Left lung (tissue), 10 donors: ENCODE results near the gene VPS37B. TPM values are rescaled to one million over a fixed set of nuclear protein-coding genes. Genes with fewer than 3 reads are reported as not detected.

ENCODE experiments used
- ATAC-seq: fragments of 200-7000 bp; cut with Tn5 transposase; one replicate; pipeline ENCODE4 v1.9.1; 2020; ENCODE audit warnings: moderate library complexity
- DNase-seq, 4 donors: peaks; one replicate each; pipeline ENCODE4 v3.0.0-alpha.2; 2013 to 2020
- H3K27ac ChIP-seq, 2 donors: fragments of 200-600 bp; sonication (generic) in 1 of 2; one replicate each; pipeline versions ENCODE4 v1.5.0 to v1.8.0; 2020 to 2021
- H3K27me3 ChIP-seq, 2 donors: fragments of 200-600 bp; sonication (generic) in 1 of 2; one replicate each; pipeline versions ENCODE4 v1.5.0 to v1.8.0; 2020 to 2021
- H3K36me3 ChIP-seq, 2 donors: fragments of 200-600 bp; sonication (generic) in 1 of 2; one replicate each; pipeline versions ENCODE4 v1.5.0 to v1.8.0; 2020 to 2021
- H3K4me1 ChIP-seq, 2 donors: fragments of 200-600 bp; one replicate each; pipeline ENCODE4 v1.8.0; 2021
- H3K4me3 ChIP-seq, 2 donors: fragments of 200-600 bp; sonication (generic) in 1 of 2; one replicate each; pipeline versions ENCODE4 v1.5.0 to v1.8.0; 2020 to 2021; ENCODE audit warnings: mild to moderate bottlenecking in 1 of 2
- H3K9me3 ChIP-seq, 2 donors: fragments of 200-600 bp; sonication (generic) in 1 of 2; one replicate each; pipeline versions ENCODE4 v1.5.0 to v1.8.0; 2020 to 2021
- CTCF ChIP-seq, 2 donors: fragments of 200-600 bp; sonication (generic) in 1 of 2; IDR thresholded peaks; one replicate each; pipeline versions ENCODE4 v1.5.0 to v1.8.0; 2021; ENCODE audit warnings: antibody characterized with exemption in 2 of 2
- intact Hi-C, 2 donors: fragments of 100-400 bp; cut with DNase I; formaldehyde crosslinking; loops; one replicate each; pipeline versions ENCODE4 v1.11.2 to v1.14.2; 2022
- polyA plus RNA-seq, 6 donors: library from polyadenylated mRNA; unstranded; fragments of 120-200 nt; gene quantifications; one replicate each; pipeline ENCODE4 v1.2.1, GENCODE V29; 2013; ENCODE audit not compliant: insufficient read length in 6 of 6
- total RNA-seq, 2 donors: library from RNA; stranded (reverse); fragmentation: NEBNext Ultra II Directional; extraction: Animal tissue kit (Norgen Biotek cat#: 25700); gene quantifications; one replicate each; pipeline ENCODE4 v1.2.1, GENCODE V29; 2021
- donor health status: DM: no; HTN: yes; CAD: no.
- donor health status: DM: no; HTN: no; CAD: no.

VPS37B gene
- total and polyA plus RNA-seq, 8 donors = 23.2 to 35.8 (median 29.7) TPM

- Histone ChIP-seq H3K9me3 (no peaks in the 10 kb centered on the region), H3K27me3 (no peaks in the 10 kb centered on the region), H3K27ac (peak overlapping the region; percentile 86 to 95), H3K4me1 (peaks cover 59 to 82% of the 10 kb centered on the region in 2 donors), H3K36me3 (no peaks in the 10 kb centered on the region), H3K4me3 (no peak overlapping the region)
- DNase-seq = no peak
- no peak for TF ChIP-seq CTCF (IDR thresholded peaks at IDR 0.05)
- intact Hi-C loops = no loop called here
- no peak for ATAC-seq
Measured at GRCh38 chr12:122891661-122892525, 4.0 kb downstream of the VPS37B start.

DNA sequence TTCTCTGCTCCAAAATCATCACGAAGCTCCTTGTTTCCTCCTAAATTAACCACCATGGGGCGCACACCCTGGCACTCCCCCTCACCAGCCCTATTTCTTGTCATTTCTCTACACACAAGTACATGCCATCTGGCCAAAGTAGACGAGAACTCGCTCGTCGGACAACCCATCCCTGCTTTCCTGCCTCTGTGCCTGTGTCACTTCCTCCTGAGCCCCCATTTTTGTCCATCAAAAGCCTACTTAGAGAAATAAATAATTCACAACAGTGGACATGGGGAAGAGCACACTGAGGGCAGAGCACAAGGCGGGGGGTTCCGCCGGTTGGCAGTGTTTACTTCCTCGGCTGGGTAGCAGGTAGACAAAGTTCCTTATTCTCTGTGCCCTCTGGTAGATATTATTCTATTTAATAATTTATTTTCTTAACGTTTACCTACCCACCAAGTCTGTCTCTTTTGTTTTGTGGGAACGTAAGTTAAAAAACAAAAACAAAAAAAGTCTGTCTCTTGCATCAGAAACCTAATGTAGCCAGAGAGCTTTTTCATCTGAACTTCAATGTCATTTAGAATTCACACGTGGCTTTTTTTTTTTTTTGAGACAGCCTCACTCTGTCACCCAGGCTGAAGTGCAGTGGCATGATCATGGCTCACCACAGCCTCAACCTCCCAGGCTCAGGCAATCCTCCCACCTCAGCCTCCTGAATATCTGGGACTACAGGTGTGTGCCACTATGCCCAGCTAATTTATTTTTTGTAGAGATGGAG lies 6.0 kb downstream of the VPS37B start:
- Histone ChIP-seq H3K4me1 (peaks cover 59 to 96% of the 10 kb centered on the region in 2 donors), H3K27me3 (no peaks in the 10 kb centered on the region), H3K27ac (peak overlapping the region; percentile 90 to 95), H3K36me3 (no peaks in the 10 kb centered on the region), H3K9me3 (no peaks in the 10 kb centered on the region), H3K4me3 (no peak overlapping the region)
- intact Hi-C loops = no loop called here
- DNase-seq (no peak), ATAC-seq (no peak)
- TF ChIP-seq CTCF (IDR thresholded peaks at IDR 0.05) = no peak

DNA sequence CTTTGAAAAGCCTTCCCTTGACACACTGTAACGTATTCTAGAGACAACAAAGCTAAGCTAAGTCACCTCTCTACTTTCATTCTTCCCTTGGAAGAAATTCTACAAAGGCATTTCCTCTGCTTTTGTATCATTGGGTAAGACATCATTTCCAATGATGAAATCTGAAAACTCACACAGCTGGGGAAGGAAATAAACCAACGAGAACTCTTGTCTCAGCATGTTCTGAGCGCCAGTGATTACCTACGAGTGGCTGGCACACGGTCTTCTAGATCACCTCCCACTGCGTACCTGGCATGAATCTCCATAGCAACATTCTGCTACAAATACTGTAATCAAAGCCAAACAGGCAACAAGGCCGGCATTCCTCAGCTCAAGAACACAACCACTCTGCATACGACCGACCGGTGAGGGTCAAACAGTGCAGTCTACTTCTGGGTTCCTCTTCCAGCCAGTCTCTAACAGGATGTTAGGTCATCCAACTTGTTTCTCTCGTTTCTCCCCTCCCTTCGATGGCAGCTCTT lies 7.6 kb downstream of the VPS37B start:
- H3K4me1 ChIP-seq = peaks cover 56 to 95% of the 10 kb centered on the region in 2 donors
- ATAC-seq = peak; percentile 83
- H3K27ac ChIP-seq = peak overlapping the region; percentile 90 to 95
- DNase-seq = peak in 2 of 4 donors; percentile 83 to 88
- no peaks in the 10 kb centered on the region for H3K27me3 ChIP-seq
- no peaks in the 10 kb centered on the region for H3K36me3 ChIP-seq
- intact Hi-C loops = no loop called here
- H3K9me3 ChIP-seq = no peaks in the 10 kb centered on the region
- H3K4me3 ChIP-seq = peak overlapping the region in 1 of 2 donors; percentile 22
- TF ChIP-seq CTCF (IDR thresholded peaks at IDR 0.05) = no peak

GRCh38 chr12:122887819-122888212 lies 8.1 kb downstream of the VPS37B start:
- Histone ChIP-seq H3K4me3 (peak overlapping the region in 1 of 2 donors; percentile 22), H3K27ac (peak overlapping the region; percentile 90 to 95), H3K4me1 (peaks cover 56 to 95% of the 10 kb centered on the region in 2 donors), H3K27me3 (no peaks in the 10 kb centered on the region), H3K36me3 (no peaks in the 10 kb centered on the region), H3K9me3 (no peaks in the 10 kb centered on the region)
- intact Hi-C loops = no loop called here
- DNase-seq = no peak
- no peak for ATAC-seq
- no peak for TF ChIP-seq CTCF (IDR thresholded peaks at IDR 0.05)
